Measurements from ENCODE around the gene RHOBTB1.

The RHOBTB1 gene

GRCh38 chr10:60905580-60905979 is 38.4 kb downstream of the RHOBTB1 start:
- DNase-seq = no peak

GRCh38 chr10:60903096-60903495 is 40.9 kb downstream of the RHOBTB1 start:
- DNase-seq = no peak

- no peak for DNase-seq
These were observed 42.3 kb downstream of the RHOBTB1 start for GRCh38 chr10:60901561-60902235.

- DNase-seq = no peak
These were observed 44.7 kb downstream of the RHOBTB1 start for GRCh38 chr10:60899266-60899665.

GRCh38 chr10:60898321-60898720 is 45.7 kb downstream of the RHOBTB1 start:
- DNase-seq = peak; percentile 51

GRCh38 chr10:60896810-60897209 is 47.2 kb downstream of the RHOBTB1 start:
- DNase-seq = no peak

GRCh38 chr10:60896033-60896432 is 48.0 kb downstream of the RHOBTB1 start:
- DNase-seq = peak; percentile 68

GRCh38 chr10:60894786-60895185 is 49.2 kb downstream of the RHOBTB1 start:
- DNase-seq = no peak

GRCh38 chr10:60893231-60893630 is 50.8 kb downstream of the RHOBTB1 start:
- DNase-seq = no peak

- no peak for DNase-seq
These were observed 51.4 kb downstream of the RHOBTB1 start for GRCh38 chr10:60892571-60892970.

- DNase-seq = no peak
These were observed 53.2 kb downstream of the RHOBTB1 start for GRCh38 chr10:60890811-60891210.

- DNase-seq = no peak
These were observed 60.8 kb downstream of the RHOBTB1 start for GRCh38 chr10:60883187-60883586.

GRCh38 chr10:60878224-60878623 is 65.8 kb downstream of the RHOBTB1 start:
- no peak for DNase-seq

- no peak for DNase-seq
These were observed 66.2 kb downstream of the RHOBTB1 start for GRCh38 chr10:60877777-60878120.

GRCh38 chr10:60877061-60877776 is 66.8 kb downstream of the RHOBTB1 start:
- no peak for DNase-seq

GRCh38 chr10:60873758-60874157 is 70.2 kb downstream of the RHOBTB1 start:
- no peak for DNase-seq

GRCh38 chr10:60872451-60872850 is 71.5 kb downstream of the RHOBTB1 start:
- DNase-seq = no peak

GRCh38 chr10:60871215-60871614 is 72.8 kb downstream of the RHOBTB1 start:
- no peak for DNase-seq

- no peak for DNase-seq
These were observed 73.2 kb downstream of the RHOBTB1 start for GRCh38 chr10:60870803-60871202.

GRCh38 chr10:60870416-60870728 is 73.6 kb downstream of the RHOBTB1 start:
- no peak for DNase-seq

GRCh38 chr10:60869652-60870415 is 74.2 kb downstream of the RHOBTB1 start:
- no peak for DNase-seq

GRCh38 chr10:60868946-60869345 is 75.0 kb downstream of the RHOBTB1 start:
- no peak for DNase-seq

- no peak for DNase-seq
These were observed 78.7 kb downstream of the RHOBTB1 start for GRCh38 chr10:60865198-60865783.

Measured in fibroblast of skin of abdomen (primary cell).